K562 (cell line): ENCODE results near the gene MMP17. TPM values are rescaled to one million over a fixed set of nuclear protein-coding genes. Genes with fewer than 3 reads are reported as not detected.

Source experiments
- ATAC-seq: fragments of 200-7000 bp; cut with Tn5 transposase; 3 replicates; pipeline ENCODE4 v1.9.1; 2020; ENCODE audit warnings: moderate library complexity
- BruUV-seq: library from RNA; stranded (reverse); fragments of 400-500 nt; replicated peaks from 2 replicates; lab custom pipeline; 2021; lab: Mats Ljungman, UMichigan
- CTCF ChIA-PET: fragments of 300-600 bp; formaldehyde crosslinking; extraction: SDS; loops from one replicate; lab custom pipeline; 2021; ENCODE audit warnings: low intra/inter-chr PET ratio; lab: Yijun Ruan, JAX
- POLR2A ChIA-PET: fragments of 300-600, 350-650 bp; sonication (Branson Sonifier 250); formaldehyde crosslinking; extraction: SDS; loops from one replicate; lab custom pipeline; 2021; ENCODE audit warnings: antibody characterized with exemption, inconsistent platforms; lab: Yijun Ruan, JAX
- DNase-seq, 4 experiments: peaks; one replicate each; pipeline versions ENCODE4 v3.0.0 to v3.0.0-alpha.2; 2011 to 2018; ENCODE audit warnings: low spot score in 3 of 4, mixed read lengths in 3 of 4; ENCODE audit errors: extremely low read depth in 1 of 4
- FAIRE-seq: peaks from 2 replicates; lab custom pipeline; 2011; peaks lifted over from hg19 to GRCh38; lab: Jason Lieb, UNC
- H2AFZ ChIP-seq: 2 replicates; pipeline ENCODE4 v1.6.0; 2011; ENCODE audit warnings: low read depth, low read length, control low read depth, inconsistent platforms
- H3K27ac ChIP-seq: fragments of 200-600 bp; 3 replicates; pipeline ENCODE4 v1.8.0; 2011; ENCODE audit warnings: low read depth, mild to moderate bottlenecking, control low read depth, inconsistent platforms, low read length, moderate library complexity, mixed read lengths; ENCODE audit errors: extremely low read depth
- H3K27me3 ChIP-seq, 2 experiments: fragments of 300-600 bp in 1 of 2; 2 replicates in 1 of 2; 3 replicates in 1 of 2; pipeline versions ENCODE4 v1.6.0 to v1.8.0; 2011; ENCODE audit warnings: inconsistent platforms in 2 of 2, low read length in 2 of 2, mild to moderate bottlenecking in 1 of 2, mixed read lengths in 1 of 2, moderate library complexity in 1 of 2; ENCODE audit not compliant: control insufficient read depth in 2 of 2, insufficient read depth in 2 of 2
- H3K36me3 ChIP-seq: fragments of 300-600 bp; 3 replicates; pipeline ENCODE4 v1.8.0; 2011; ENCODE audit warnings: mild to moderate bottlenecking, low read length, inconsistent platforms; ENCODE audit not compliant: control insufficient read depth, insufficient read depth
- H3K4me1 ChIP-seq, 2 experiments: fragments of 200-600 bp in 1 of 2; replicated peaks in 1 of 2; 2 replicates in 1 of 2; 3 replicates in 1 of 2; pipeline versions ENCODE4 v1.5.1 to v1.8.0; 2011; ENCODE audit warnings: inconsistent platforms in 2 of 2, low read length in 2 of 2, mild to moderate bottlenecking in 1 of 2, mixed read lengths in 1 of 2, moderate library complexity in 1 of 2; ENCODE audit not compliant: control insufficient read depth in 2 of 2, insufficient read depth in 2 of 2
- H3K4me2 ChIP-seq: 2 replicates; pipeline ENCODE4 v1.6.1; 2011; ENCODE audit warnings: low read length, control low read depth, inconsistent platforms, mixed read lengths; ENCODE audit not compliant: insufficient read depth
- H3K4me3 ChIP-seq: fragments of 200-600 bp; sonication (generic), shearing (Covaris generic); 2 replicates; pipeline ENCODE4 v1.5.1; 2016; ENCODE audit warnings: control low read depth, inconsistent platforms
- H3K79me2 ChIP-seq: fragments of 200-600 bp; 3 replicates; pipeline ENCODE4 v1.8.0; 2011; ENCODE audit warnings: low read length, inconsistent platforms; ENCODE audit not compliant: control insufficient read depth, insufficient read depth
- H3K9ac ChIP-seq, 2 experiments: 2 replicates each; pipeline versions ENCODE4 v1.6.0 to v1.6.1; 2011; ENCODE audit warnings: low read depth in 2 of 2, low read length in 2 of 2, control low read depth in 1 of 2, inconsistent platforms in 1 of 2, mild to moderate bottlenecking in 1 of 2, mixed read lengths in 1 of 2; ENCODE audit not compliant: insufficient read depth in 1 of 2
- H3K9me1 ChIP-seq: one replicate; pipeline ENCODE4 v1.6.0; 2011; ENCODE audit warnings: inconsistent platforms, mild to moderate bottlenecking, low read length, moderate library complexity; ENCODE audit not compliant: control insufficient read depth, insufficient read depth
- H3K9me3 ChIP-seq: replicated peaks from 2 replicates; pipeline ENCODE4 v1.5.1; 2011; ENCODE audit warnings: low read depth, low read length, inconsistent platforms; ENCODE audit not compliant: control insufficient read depth, insufficient read depth
- H4K20me1 ChIP-seq: replicated peaks from 2 replicates; pipeline ENCODE4 v1.6.1; 2011; ENCODE audit warnings: low read length, inconsistent platforms, mixed read lengths; ENCODE audit not compliant: control insufficient read depth, insufficient read depth
- CTBP1 ChIP-seq: fragments of 450-650 bp; IDR thresholded peaks from 2 replicates; pipeline ENCODE4 v1.6.1; 2016; ENCODE audit warnings: borderline replicate concordance
- E2F5 ChIP-seq: sonication (generic); formaldehyde crosslinking; IDR thresholded peaks from 2 replicates; pipeline ENCODE4 v1.8.0; 2022; ENCODE audit warnings: mild to moderate bottlenecking, missing genetic modification reagents
- JUND ChIP-seq, 2 experiments: IDR thresholded peaks; 2 replicates in 1 of 2; 3 replicates in 1 of 2; pipeline ENCODE4 v1.6.1; 2011; ENCODE audit warnings: borderline replicate concordance in 2 of 2, low read depth in 2 of 2, low read length in 2 of 2, improper control_type of control experiment in 1 of 2, missing biosample characterization in 1 of 2, missing genetic modification characterization in 1 of 2, missing genetic modification reagents in 1 of 2
- MTF1 ChIP-seq: fragments of 250-450 bp; sonication (Bioruptor Pico); IDR thresholded peaks from 2 replicates; pipeline ENCODE4 v1.9.0; 2021; ENCODE audit warnings: moderate library complexity, mild to moderate bottlenecking, inconsistent platforms, borderline replicate concordance
- TBL1XR1 ChIP-seq, 2 experiments: IDR thresholded peaks; 2 replicates each; pipeline ENCODE4 v1.6.1; 2012; ENCODE audit warnings: improper control_type of control experiment in 2 of 2, low read length in 2 of 2, mild to moderate bottlenecking in 1 of 2
- ZNF12 ChIP-seq: sonication (generic); formaldehyde crosslinking; IDR thresholded peaks from 2 replicates; pipeline ENCODE4 v1.4.0; 2020; ENCODE audit warnings: mild to moderate bottlenecking, missing genetic modification reagents
- WGBS: fragments of 100-300 bp; shearing (Covaris generic); methylation state at CpG from one replicate; pipeline ENCODE4 v1.1.6; 2016; ENCODE audit warnings: low coverage, mixed read lengths; ENCODE audit not compliant: insufficient coverage; ENCODE audit errors: missing lambda C conversion rate; 5-methylcytosine and 5-hydroxymethylcytosine counted together
- in situ Hi-C: fragments of 300-500 bp; cut with MboI; formaldehyde crosslinking; loops from 4 replicates; pipeline ENCODE4 v1.15.0; 2018; ENCODE audit warnings: inconsistent platforms, mixed read lengths
- intact Hi-C: fragments of 100-400 bp; cut with micrococcal nuclease; formaldehyde crosslinking; loops from 2 replicates; pipeline ENCODE4 v1.14.2; 2022
- polyA plus RNA-seq, 8 experiments: library from polyadenylated mRNA; depleted of rRNA in 4 of 8; stranded (reverse) in 5 of 8; unstranded in 3 of 8; fragments of >200 nt; fragmentation: Nextera tagmentation in 2 of 8; fragmentation: Illumina TruSeq in 1 of 8; extraction: Ambion mirVana in 2 of 8; extraction: Trizol in 1 of 8; gene quantifications; 2 replicates each; pipeline versions ENCODE4 v1.2.1 to v1.2.3, GENCODE V29; 2011 to 2014; ENCODE audit warnings: inconsistent platforms in 1 of 8, missing spikeins in 1 of 8
- total RNA-seq, 7 experiments: library from RNA; depleted of rRNA in 6 of 7; stranded (reverse); fragments of >200 nt in 6 of 7; fragmentation: Illumina TruSeq in 2 of 7; extraction: Trizol in 2 of 7; gene quantifications; 2 replicates each; pipeline versions ENCODE4 v1.2.1 to v1.2.3, GENCODE V29; 2011 to 2021; ENCODE audit warnings: low replicate concordance in 1 of 7

MMP17 gene
- total and polyA plus RNA-seq, 9 of the 15 experiments (the other 6 are each of a cell fraction or from before 2014, with no cell fraction given) = 1.1 to 21.2 (median 17.1) TPM; not detected in 2

GRCh38 chr12:131867891-131868675 is 39.9 kb downstream of the MMP17 start:
- no peak for TF ChIP-seq TBL1XR1 (IDR thresholded peaks at IDR 0.05; ENCODE audit: low read length in 2 of 2)
- FAIRE-seq (no peak), DNase-seq (peak in 1 of 4 experiments; percentile 7), ATAC-seq (no peak)
- intact Hi-C loops (no loop called here), in situ Hi-C loops (no loop called here)
- POLR2A ChIA-PET = interaction anchor here (0.6 to 1.0 kb wide), 3 partner anchors 8 to 32 kb away, joined by 3 to 4 read pairs (median 3); no protein-coding TSS in a partner anchor
- CTCF ChIA-PET = no interaction called here
- no peak overlapping the region for H3K27ac ChIP-seq
- BruUV-seq = no TSS peak
- no peaks in the 10 kb centered on the region for H3K79me2 ChIP-seq
- WGBS = 59% methylated on average over 20 of the region's 28 CpGs
- no peaks in the 10 kb centered on the region for H4K20me1 ChIP-seq
- no peak overlapping the region for H2AFZ ChIP-seq
- H3K9me3 ChIP-seq = no peaks in the 10 kb centered on the region
- H3K9ac ChIP-seq = peak overlapping the region in 1 of 2 experiments; percentile 36; a peak in 2 of 4 replicates
- no peaks in the 10 kb centered on the region for H3K9me1 ChIP-seq
- no peak overlapping the region for H3K4me2 ChIP-seq
- H3K27me3 ChIP-seq = no peaks in the 10 kb centered on the region
- no peaks in the 10 kb centered on the region for H3K36me3 ChIP-seq
- H3K4me1 ChIP-seq = peaks cover 0 to 26% of the 10 kb centered on the region in 2 experiments; a peak in 2 of 5 replicates
- no peak overlapping the region for H3K4me3 ChIP-seq

- H3K9ac ChIP-seq = no peak overlapping the region
- in situ Hi-C loops = no loop called here
- no peak overlapping the region for H3K4me3 ChIP-seq
- TF ChIP-seq JUND (IDR thresholded peaks at IDR 0.05; ENCODE audit: borderline replicate concordance, low read depth, low read length) (peak; percentile 32; the same call in 1 of the 2 replicates), JUND (tag; IDR thresholded peaks at IDR 0.05; ENCODE audit: borderline replicate concordance, low read depth, low read length) (peak; percentile 55; the same call in 2 of the 3 replicates), ZNF12 (CRISPR knock-in tag) (no peak), MTF1 (CRISPR knock-in tag) (no peak), CTBP1 (peak; percentile 22; the same call in 1 of the 2 replicates), E2F5 (CRISPR knock-in tag) (no peak)
These were observed 41.8 kb downstream of the MMP17 start for GRCh38 chr12:131869871-131870418.

More at GRCh38 chr12:131869871-131870418, 41.8 kb downstream of the MMP17 start:
- CTCF ChIA-PET = no interaction called here
- no peaks in the 10 kb centered on the region for H3K27me3 ChIP-seq
- H3K36me3 ChIP-seq = no peaks in the 10 kb centered on the region
- DNase-seq (peak in 1 of 4 experiments; percentile 6), FAIRE-seq (no peak), ATAC-seq (peak; percentile 44)
- 22% methylated on average over 16 of the region's 16 CpGs for WGBS
- peak overlapping the region; percentile 20; the same call in 1 of the 2 replicates for H2AFZ ChIP-seq
- no peaks in the 10 kb centered on the region for H4K20me1 ChIP-seq
- H3K4me2 ChIP-seq = no peak overlapping the region
- BruUV-seq = no TSS peak
- H3K9me3 ChIP-seq = no peaks in the 10 kb centered on the region
- intact Hi-C loops = no loop called here
- H3K79me2 ChIP-seq = no peaks in the 10 kb centered on the region
- H3K27ac ChIP-seq = no peak overlapping the region
- no peaks in the 10 kb centered on the region for H3K9me1 ChIP-seq
- H3K4me1 ChIP-seq = peaks cover 0 to 15% of the 10 kb centered on the region in 2 experiments; a peak in 2 of 5 replicates
- POLR2A ChIA-PET = interaction anchor here (1.3 kb wide), 1 partner anchor 8 kb away, joined by 7 read pairs; no protein-coding TSS in a partner anchor
